H9 (cell line): ENCODE data around the gene PTPN11. TPM values are rescaled to one million over a fixed set of nuclear protein-coding genes. Genes with fewer than 3 reads are reported as not detected.

Experiments
- DNase-seq: peaks from one replicate; pipeline ENCODE4 v3.0.0-alpha.2; 2017
- H2AFZ ChIP-seq: one replicate; pipeline ENCODE4 v1.6.1; 2013; ENCODE audit warnings: mild to moderate bottlenecking, low read length, control low read depth, moderate library complexity
- H2AK5ac ChIP-seq: 2 replicates; pipeline ENCODE4 v1.6.1; 2013; ENCODE audit warnings: low read length, control low read depth, mixed read lengths; ENCODE audit not compliant: insufficient read length
- H2BK120ac ChIP-seq: one replicate; pipeline ENCODE4 v1.6.1; 2013; ENCODE audit warnings: low read depth, mild to moderate bottlenecking, low read length, control low read depth, inconsistent platforms; ENCODE audit not compliant: poor library complexity, severe bottlenecking
- H2BK12ac ChIP-seq: 2 replicates; pipeline ENCODE4 v1.6.1; 2013; ENCODE audit warnings: low read length, control low read depth, mixed read lengths, low read depth; ENCODE audit not compliant: insufficient read length
- H2BK15ac ChIP-seq: 2 replicates; pipeline ENCODE4 v1.6.1; 2013; ENCODE audit warnings: low read depth, low read length, control low read depth
- H2BK20ac ChIP-seq: one replicate; pipeline ENCODE4 v1.6.1; 2013; ENCODE audit warnings: low read depth, mild to moderate bottlenecking, low read length, control low read depth, inconsistent platforms; ENCODE audit not compliant: poor library complexity, severe bottlenecking
- H2BK5ac ChIP-seq: 2 replicates; pipeline ENCODE4 v1.6.1; 2013; ENCODE audit warnings: low read length, control low read depth, mixed read lengths; ENCODE audit not compliant: insufficient read length
- H3K14ac ChIP-seq: 2 replicates; pipeline ENCODE4 v1.6.1; 2013; ENCODE audit warnings: low read length, control low read depth; ENCODE audit not compliant: insufficient read depth
- H3K18ac ChIP-seq: 2 replicates; pipeline ENCODE4 v1.6.1; 2013; ENCODE audit warnings: low read depth, mild to moderate bottlenecking, mixed read lengths, low read length, control low read depth; ENCODE audit not compliant: insufficient read length
- H3K23ac ChIP-seq: 2 replicates; pipeline ENCODE4 v1.6.1; 2013; ENCODE audit warnings: low read length, control low read depth, mixed read lengths, low read depth; ENCODE audit not compliant: insufficient read length
- H3K23me2 ChIP-seq: 2 replicates; pipeline ENCODE4 v1.6.1; 2013; ENCODE audit warnings: low read depth, mild to moderate bottlenecking, mixed read lengths, low read length, control low read depth; ENCODE audit not compliant: insufficient read length, poor library complexity, severe bottlenecking
- H3K27ac ChIP-seq: 2 replicates; pipeline ENCODE4 v1.5.1; 2013; ENCODE audit warnings: low read length, control low read depth, mixed read lengths, low read depth; ENCODE audit not compliant: insufficient read length
- H3K27me3 ChIP-seq: 2 replicates; pipeline ENCODE4 v1.6.1; 2013; ENCODE audit warnings: low read length, control low read depth, inconsistent platforms; ENCODE audit not compliant: insufficient read depth
- H3K4ac ChIP-seq: 2 replicates; pipeline ENCODE4 v1.6.1; 2013; ENCODE audit warnings: low read depth, mild to moderate bottlenecking, control low read depth, inconsistent platforms, low read length, moderate library complexity
- H3K4me1 ChIP-seq: 2 replicates; pipeline ENCODE4 v1.6.1; 2013; ENCODE audit warnings: low read length, control low read depth, inconsistent platforms; ENCODE audit not compliant: insufficient read depth
- H3K4me2 ChIP-seq: 2 replicates; pipeline ENCODE4 v1.6.1; 2013; ENCODE audit warnings: low read length, control low read depth, mixed read lengths; ENCODE audit not compliant: insufficient read length, insufficient read depth
- H3K56ac ChIP-seq: 2 replicates; pipeline ENCODE4 v1.6.1; 2013; ENCODE audit warnings: low read depth, mild to moderate bottlenecking, mixed read lengths, low read length, control low read depth; ENCODE audit not compliant: insufficient read length
- H3K79me1 ChIP-seq: 2 replicates; pipeline ENCODE4 v1.6.1; 2013; ENCODE audit warnings: low read depth, mild to moderate bottlenecking, moderate library complexity, low read length, control low read depth, inconsistent platforms; ENCODE audit not compliant: insufficient read depth, poor library complexity, severe bottlenecking
- H3K79me2 ChIP-seq: 2 replicates; pipeline ENCODE4 v1.6.1; 2013; ENCODE audit warnings: low read length, control low read depth, inconsistent platforms; ENCODE audit not compliant: insufficient read depth
- H3K9ac ChIP-seq: 2 replicates; pipeline ENCODE4 v1.6.1; 2013; ENCODE audit warnings: low read length, control low read depth, mixed read lengths; ENCODE audit not compliant: insufficient read length; ENCODE audit errors: extremely low read depth
- H3K9me3 ChIP-seq: one replicate; pipeline ENCODE4 v1.6.1; 2013; ENCODE audit warnings: low read depth, low read length, inconsistent platforms; ENCODE audit not compliant: control insufficient read depth
- H3T11ph ChIP-seq: one replicate; pipeline ENCODE4 v1.6.1; 2013; ENCODE audit warnings: mild to moderate bottlenecking, low read length, control low read depth, inconsistent platforms
- H4K20me1 ChIP-seq: one replicate; pipeline ENCODE4 v1.6.1; 2013; ENCODE audit not compliant: control insufficient read depth, insufficient read length, insufficient read depth
- H4K5ac ChIP-seq: 2 replicates; pipeline ENCODE4 v1.6.1; 2013; ENCODE audit warnings: low read depth, mild to moderate bottlenecking, mixed read lengths, low read length, control low read depth; ENCODE audit not compliant: insufficient read length
- H4K8ac ChIP-seq: replicated peaks from 2 replicates; pipeline ENCODE4 v1.6.1; 2013; ENCODE audit warnings: low read length, control low read depth, mixed read lengths, low read depth; ENCODE audit not compliant: insufficient read length
- H4K91ac ChIP-seq: 2 replicates; pipeline ENCODE4 v1.6.1; 2013; ENCODE audit warnings: low read depth, mild to moderate bottlenecking, moderate library complexity, mixed read lengths, low read length, control low read depth; ENCODE audit not compliant: insufficient read length
- H3K27ac Mint-ChIP-seq, 3 experiments: 2 replicates in 2 of 3; 3 replicates in 1 of 3; pipeline ENCODE4 v1.8.0; 2020 to 2021; ENCODE audit warnings: mixed read lengths in 3 of 3, mild to moderate bottlenecking in 1 of 3, moderate library complexity in 1 of 3
- H3K27me3 Mint-ChIP-seq: 2 replicates; pipeline ENCODE4 v1.8.0; 2021; ENCODE audit warnings: low read depth, mild to moderate bottlenecking, moderate library complexity, mixed read lengths
- H3K36me3 Mint-ChIP-seq, 3 experiments: 2 replicates in 2 of 3; 3 replicates in 1 of 3; pipeline ENCODE4 v1.8.0; 2020 to 2021; ENCODE audit warnings: low read depth in 3 of 3, mixed read lengths in 3 of 3; ENCODE audit not compliant: insufficient read depth in 1 of 3
- H3K4me1 Mint-ChIP-seq, 2 experiments: 2 replicates each; pipeline ENCODE4 v1.8.0; 2020; ENCODE audit warnings: mixed read lengths in 2 of 2
- H3K4me3 Mint-ChIP-seq, 2 experiments: 2 replicates in 1 of 2; 3 replicates in 1 of 2; pipeline ENCODE4 v1.8.0; 2020 to 2021; ENCODE audit warnings: mild to moderate bottlenecking in 2 of 2, mixed read lengths in 2 of 2, moderate library complexity in 1 of 2
- H3K9me3 Mint-ChIP-seq, 2 experiments: 2 replicates in 1 of 2; 3 replicates in 1 of 2; pipeline ENCODE4 v1.8.0; 2020; ENCODE audit warnings: mild to moderate bottlenecking in 2 of 2, mixed read lengths in 2 of 2, moderate library complexity in 1 of 2
- WGBS: extraction: QIAGEN DNeasy Blood & Tissue Kit; methylation state at CpG from one replicate; pipeline ENCODE4 v1.1.7; 2013; ENCODE audit warnings: missing lambda C conversion rate, low lambda C conversion rate, mixed read lengths; ENCODE audit not compliant: insufficient read length; ENCODE audit errors: extremely low coverage; 5-methylcytosine and 5-hydroxymethylcytosine counted together
- total RNA-seq: library from RNA; stranded (reverse); gene quantifications from 2 replicates; pipeline ENCODE4 v1.2.1, GENCODE V29; 2021
- TF ChIP-seq, protein P1 (sequence below): fragments of 200-600 bp; sonication (generic); conservative IDR thresholded peaks from 3 replicates; pipeline ENCODE4 v1.8.0; 2021; ENCODE audit warnings: antibody characterized with exemption, mild to moderate bottlenecking

Gene PTPN11
- total RNA-seq, 1 experiment from 2014 or later = 112 TPM

DNA sequence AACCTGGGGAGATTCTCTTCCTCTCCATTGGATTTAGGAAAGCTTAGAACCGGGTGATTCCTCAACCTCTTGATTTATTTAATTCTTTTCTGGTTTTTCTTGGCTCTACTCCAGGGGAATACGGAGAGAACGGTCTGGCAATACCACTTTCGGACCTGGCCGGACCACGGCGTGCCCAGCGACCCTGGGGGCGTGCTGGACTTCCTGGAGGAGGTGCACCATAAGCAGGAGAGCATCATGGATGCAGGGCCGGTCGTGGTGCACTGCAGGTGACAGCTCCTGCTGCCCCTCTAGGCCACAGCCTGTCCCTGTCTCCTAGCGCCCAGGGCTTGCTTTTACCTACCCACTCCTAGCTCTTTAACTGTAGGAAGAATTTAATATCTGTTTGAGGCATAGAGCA lies 67.6 kb downstream of the PTPN11 start:
- H2AFZ ChIP-seq = no peak overlapping the region
- no peaks in the 10 kb centered on the region for H3K27me3 ChIP-seq
- Mint-ChIP-seq H3K27ac (no peak overlapping the region), H3K36me3 (peaks cover 43 to 85% (median 75%) of the 10 kb centered on the region in 3 experiments; a peak in 6 of 7 replicates), H3K9me3 (no peaks in the 10 kb centered on the region), H3K27me3 (no peaks in the 10 kb centered on the region), H3K4me3 (no peak overlapping the region; a peak in 1 of 5 replicates), H3K4me1 (no peaks in the 10 kb centered on the region)
- no peak overlapping the region for H4K8ac ChIP-seq
- H3K14ac ChIP-seq = no peak overlapping the region
- H4K91ac ChIP-seq = no peak overlapping the region
- no peak overlapping the region for H3K4me2 ChIP-seq
- H3K23me2 ChIP-seq = no peaks in the 10 kb centered on the region
- no peak overlapping the region for H2BK12ac ChIP-seq
- H3K79me1 ChIP-seq = no peaks in the 10 kb centered on the region
- H4K20me1 ChIP-seq = no peaks in the 10 kb centered on the region
- no peak overlapping the region for H3K23ac ChIP-seq
- no peak overlapping the region for H2BK5ac ChIP-seq
- H3T11ph ChIP-seq = no peak overlapping the region
- H3K56ac ChIP-seq = no peak overlapping the region
- H3K9ac ChIP-seq = no peak overlapping the region
- no peaks in the 10 kb centered on the region for H3K9me3 ChIP-seq
- no peak overlapping the region for H2BK15ac ChIP-seq
- no peak overlapping the region for H2BK120ac ChIP-seq
- H2AK5ac ChIP-seq = no peak overlapping the region
- no CpG with 5 or more reads among the region's 12 CpGs for WGBS
- no peak overlapping the region for H3K4ac ChIP-seq
- no peak overlapping the region for H4K5ac ChIP-seq
- no peak for DNase-seq
- no peak overlapping the region for H2BK20ac ChIP-seq
- H3K4me1 ChIP-seq = no peaks in the 10 kb centered on the region
- TF ChIP-seq, protein P1, sequence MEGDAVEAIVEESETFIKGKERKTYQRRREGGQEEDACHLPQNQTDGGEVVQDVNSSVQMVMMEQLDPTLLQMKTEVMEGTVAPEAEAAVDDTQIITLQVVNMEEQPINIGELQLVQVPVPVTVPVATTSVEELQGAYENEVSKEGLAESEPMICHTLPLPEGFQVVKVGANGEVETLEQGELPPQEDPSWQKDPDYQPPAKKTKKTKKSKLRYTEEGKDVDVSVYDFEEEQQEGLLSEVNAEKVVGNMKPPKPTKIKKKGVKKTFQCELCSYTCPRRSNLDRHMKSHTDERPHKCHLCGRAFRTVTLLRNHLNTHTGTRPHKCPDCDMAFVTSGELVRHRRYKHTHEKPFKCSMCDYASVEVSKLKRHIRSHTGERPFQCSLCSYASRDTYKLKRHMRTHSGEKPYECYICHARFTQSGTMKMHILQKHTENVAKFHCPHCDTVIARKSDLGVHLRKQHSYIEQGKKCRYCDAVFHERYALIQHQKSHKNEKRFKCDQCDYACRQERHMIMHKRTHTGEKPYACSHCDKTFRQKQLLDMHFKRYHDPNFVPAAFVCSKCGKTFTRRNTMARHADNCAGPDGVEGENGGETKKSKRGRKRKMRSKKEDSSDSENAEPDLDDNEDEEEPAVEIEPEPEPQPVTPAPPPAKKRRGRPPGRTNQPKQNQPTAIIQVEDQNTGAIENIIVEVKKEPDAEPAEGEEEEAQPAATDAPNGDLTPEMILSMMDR = no peak
- H3K18ac ChIP-seq = no peak overlapping the region
- no peaks in the 10 kb centered on the region for H3K79me2 ChIP-seq
- H3K27ac ChIP-seq = no peak overlapping the region
